WI38 (cell line): ENCODE data around the gene AP2S1.
"Not testable (repeated sequence)": the region's sequence is repeated elsewhere in the genome, so short reads cannot be mapped to it uniquely, and the experiment has no call there.

Source experiments
- H3K4me3 ChIP-seq: 2 replicates; pipeline ENCODE4 v1.5.1; 2011; ENCODE audit warnings: low read depth, mild to moderate bottlenecking, control low read depth, low read length
- CTCF ChIP-seq: IDR thresholded peaks from 2 replicates; pipeline ENCODE4 v1.5.1; 2012; ENCODE audit warnings: low read depth, mild to moderate bottlenecking, control low read depth, low read length

Gene AP2S1

GRCh38 chr19:46809534-46810272 is 40.9 kb downstream of the AP2S1 start:
- H3K4me3 ChIP-seq, result no peak overlapping the region
- no peak for TF ChIP-seq CTCF

GRCh38 chr19:46806656-46807055 is 44.0 kb downstream of the AP2S1 start:
- no peak overlapping the region for H3K4me3 ChIP-seq
- TF ChIP-seq CTCF, result no peak

GRCh38 chr19:46804432-46804831 is 46.2 kb downstream of the AP2S1 start:
- H3K4me3 ChIP-seq, result not testable (repeated sequence)

- H3K4me3 ChIP-seq, result no peak overlapping the region
- TF ChIP-seq CTCF, result no peak
Measured at GRCh38 chr19:46803555-46803954, 47.1 kb downstream of the AP2S1 start.

GRCh38 chr19:46802152-46802551 is 48.5 kb downstream of the AP2S1 start:
- H3K4me3 ChIP-seq, result no peak overlapping the region
- no peak for TF ChIP-seq CTCF

GRCh38 chr19:46798713-46799112 is 51.9 kb downstream of the AP2S1 start:
- no peak overlapping the region for H3K4me3 ChIP-seq
- TF ChIP-seq CTCF, result no peak

GRCh38 chr19:46797881-46798280 is 52.8 kb downstream of the AP2S1 start:
- TF ChIP-seq CTCF, result no peak
- H3K4me3 ChIP-seq, result no peak overlapping the region

GRCh38 chr19:46791944-46792343 is 58.7 kb downstream of the AP2S1 start:
- no peak for TF ChIP-seq CTCF
- no peak overlapping the region for H3K4me3 ChIP-seq
